ENCODE measurements around the gene DCTN3. TPM values are rescaled to one million over a fixed set of nuclear protein-coding genes. Genes with fewer than 3 reads are reported as not detected.

The DCTN3 gene
- total RNA-seq, 1 donor from 2014 or later = 67.8 TPM

GRCh38 chr9:34635556-34635955 is 15.3 kb upstream of the DCTN3 start:
- H3K27me3 ChIP-seq (ENCODE audit: control insufficient read depth in 3 of 3, insufficient read depth in 3 of 3, low read length in 3 of 3) = peaks cover 1 to 4% (median 2%) of the 10 kb centered on the region in 3 donors
- H3K4me1 ChIP-seq (ENCODE audit: control insufficient read depth in 3 of 3, insufficient read depth in 3 of 3, low read length in 3 of 3) = peaks cover 18 to 50% (median 31%) of the 10 kb centered on the region in 3 donors
- H3K4me3 ChIP-seq (ENCODE audit: low read length in 3 of 3) = no peak overlapping the region
- no peak overlapping the region for H3K27ac ChIP-seq (ENCODE audit: low read depth, low read length)
- H3K9ac ChIP-seq (ENCODE audit: low read depth in 1 of 3, low read length in 3 of 3) = peak overlapping the region in 1 of 3 donors; percentile 25
- no peaks in the 10 kb centered on the region for H3K9me3 ChIP-seq (ENCODE audit: control insufficient read depth in 3 of 3, low read length in 3 of 3)
- H3K36me3 ChIP-seq (ENCODE audit: control insufficient read depth in 3 of 3, insufficient read depth in 3 of 3, low read length in 3 of 3) = peaks cover 8 to 12% (median 10%) of the 10 kb centered on the region in 3 donors

GRCh38 chr9:34634551-34635248 is 14.4 kb upstream of the DCTN3 start:
- no peak overlapping the region for H3K4me3 ChIP-seq (ENCODE audit: low read length in 3 of 3)
- no peaks in the 10 kb centered on the region for H3K9me3 ChIP-seq (ENCODE audit: control insufficient read depth in 3 of 3, low read length in 3 of 3)
- peaks cover 8 to 11% (median 10%) of the 10 kb centered on the region in 3 donors for H3K27me3 ChIP-seq (ENCODE audit: control insufficient read depth in 3 of 3, insufficient read depth in 3 of 3, low read length in 3 of 3)
- peaks cover 8 to 12% (median 10%) of the 10 kb centered on the region in 3 donors for H3K36me3 ChIP-seq (ENCODE audit: control insufficient read depth in 3 of 3, insufficient read depth in 3 of 3, low read length in 3 of 3)
- no peak overlapping the region for H3K27ac ChIP-seq (ENCODE audit: low read depth, low read length)
- H3K4me1 ChIP-seq (ENCODE audit: control insufficient read depth in 3 of 3, insufficient read depth in 3 of 3, low read length in 3 of 3) = peaks cover 18 to 50% (median 31%) of the 10 kb centered on the region in 3 donors
- H3K9ac ChIP-seq (ENCODE audit: low read depth in 1 of 3, low read length in 3 of 3) = peak overlapping the region in 1 of 3 donors; percentile 40

GRCh38 chr9:34633851-34634550 is 13.7 kb upstream of the DCTN3 start:
- Histone ChIP-seq H3K9me3 (ENCODE audit: control insufficient read depth in 3 of 3, low read length in 3 of 3) (no peaks in the 10 kb centered on the region), H3K36me3 (ENCODE audit: control insufficient read depth in 3 of 3, insufficient read depth in 3 of 3, low read length in 3 of 3) (peaks cover 8 to 12% (median 10%) of the 10 kb centered on the region in 3 donors), H3K27ac (ENCODE audit: low read depth, low read length) (no peak overlapping the region), H3K4me1 (ENCODE audit: control insufficient read depth in 3 of 3, insufficient read depth in 3 of 3, low read length in 3 of 3) (peaks cover 23 to 54% (median 35%) of the 10 kb centered on the region in 3 donors), H3K4me3 (ENCODE audit: low read length in 3 of 3) (peak overlapping the region in 1 of 3 donors; percentile 4), H3K9ac (ENCODE audit: low read depth in 1 of 3, low read length in 3 of 3) (peak overlapping the region in 1 of 3 donors; percentile 40), H3K27me3 (ENCODE audit: control insufficient read depth in 3 of 3, insufficient read depth in 3 of 3, low read length in 3 of 3) (peaks cover 15 to 17% (median 15%) of the 10 kb centered on the region in 3 donors)

- Histone ChIP-seq H3K9ac (ENCODE audit: low read depth in 1 of 3, low read length in 3 of 3) (no peak overlapping the region), H3K4me1 (ENCODE audit: control insufficient read depth in 3 of 3, insufficient read depth in 3 of 3, low read length in 3 of 3) (peaks cover 26 to 55% (median 36%) of the 10 kb centered on the region in 3 donors)
Measured at GRCh38 chr9:34633166-34633565, 12.9 kb upstream of the DCTN3 start.

GRCh38 chr9:34630402-34631154 is 10.3 kb upstream of the DCTN3 start:
- H3K4me1 ChIP-seq (ENCODE audit: control insufficient read depth in 3 of 3, insufficient read depth in 3 of 3, low read length in 3 of 3) = peaks cover 16 to 39% (median 19%) of the 10 kb centered on the region in 3 donors
- no peaks in the 10 kb centered on the region for H3K9me3 ChIP-seq (ENCODE audit: control insufficient read depth in 3 of 3, low read length in 3 of 3)
- H3K27me3 ChIP-seq (ENCODE audit: control insufficient read depth in 3 of 3, insufficient read depth in 3 of 3, low read length in 3 of 3) = peaks cover 46 to 48% (median 48%) of the 10 kb centered on the region in 3 donors
- no peak overlapping the region for H3K27ac ChIP-seq (ENCODE audit: low read depth, low read length)
- peaks cover 6 to 8% (median 6%) of the 10 kb centered on the region in 3 donors for H3K36me3 ChIP-seq (ENCODE audit: control insufficient read depth in 3 of 3, insufficient read depth in 3 of 3, low read length in 3 of 3)
- no peak overlapping the region for H3K9ac ChIP-seq (ENCODE audit: low read depth in 1 of 3, low read length in 3 of 3)
- no peak overlapping the region for H3K4me3 ChIP-seq (ENCODE audit: low read length in 3 of 3)

More at GRCh38 chr9:34633166-34633565, 12.9 kb upstream of the DCTN3 start:
- peaks cover 8 to 12% (median 10%) of the 10 kb centered on the region in 3 donors for H3K36me3 ChIP-seq (ENCODE audit: control insufficient read depth in 3 of 3, insufficient read depth in 3 of 3, low read length in 3 of 3)
- no peak overlapping the region for H3K27ac ChIP-seq (ENCODE audit: low read depth, low read length)
- H3K9me3 ChIP-seq (ENCODE audit: control insufficient read depth in 3 of 3, low read length in 3 of 3) = no peaks in the 10 kb centered on the region
- H3K27me3 ChIP-seq (ENCODE audit: control insufficient read depth in 3 of 3, insufficient read depth in 3 of 3, low read length in 3 of 3) = peaks cover 20 to 22% (median 22%) of the 10 kb centered on the region in 3 donors
- no peak overlapping the region for H3K4me3 ChIP-seq (ENCODE audit: low read length in 3 of 3)

- peak overlapping the region; percentile 46 to 61 (median 59) for H3K4me3 ChIP-seq (ENCODE audit: low read length in 3 of 3)
- peaks cover 14 to 28% (median 16%) of the 10 kb centered on the region in 3 donors for H3K4me1 ChIP-seq (ENCODE audit: control insufficient read depth in 3 of 3, insufficient read depth in 3 of 3, low read length in 3 of 3)
- H3K36me3 ChIP-seq (ENCODE audit: control insufficient read depth in 3 of 3, insufficient read depth in 3 of 3, low read length in 3 of 3) = no peaks in the 10 kb centered on the region
- H3K27me3 ChIP-seq (ENCODE audit: control insufficient read depth in 3 of 3, insufficient read depth in 3 of 3, low read length in 3 of 3) = peaks cover 57 to 58% (median 58%) of the 10 kb centered on the region in 3 donors
- H3K9me3 ChIP-seq (ENCODE audit: control insufficient read depth in 3 of 3, low read length in 3 of 3) = no peaks in the 10 kb centered on the region
- no peak overlapping the region for H3K27ac ChIP-seq (ENCODE audit: low read depth, low read length)
- H3K9ac ChIP-seq (ENCODE audit: low read depth in 1 of 3, low read length in 3 of 3) = peak overlapping the region in 2 of 3 donors; percentile 3 to 40
Measured at GRCh38 chr9:34629491-34629808, 9.2 kb upstream of the DCTN3 start.

- Histone ChIP-seq H3K27ac (ENCODE audit: low read depth, low read length) (no peak within 1 kb of the TSS), H3K9me3 (ENCODE audit: control insufficient read depth in 3 of 3, low read length in 3 of 3) (no peaks in the 10 kb centered on the region), H3K9ac (ENCODE audit: low read depth in 1 of 3, low read length in 3 of 3) (peak within 1 kb of the TSS in 2 of 3 donors; percentile 3 to 50), H3K36me3 (ENCODE audit: control insufficient read depth in 3 of 3, insufficient read depth in 3 of 3, low read length in 3 of 3) (no peaks in the 10 kb centered on the region), H3K27me3 (ENCODE audit: control insufficient read depth in 3 of 3, insufficient read depth in 3 of 3, low read length in 3 of 3) (peaks cover 62 to 64% (median 63%) of the 10 kb centered on the region in 3 donors), H3K4me3 (ENCODE audit: low read length in 3 of 3) (peak within 1 kb of the TSS; percentile 46 to 61 (median 59)), H3K4me1 (ENCODE audit: control insufficient read depth in 3 of 3, insufficient read depth in 3 of 3, low read length in 3 of 3) (peaks cover 10 to 23% (median 16%) of the 10 kb centered on the region in 3 donors)
Measured at GRCh38 chr9:34628656-34629490, 8.6 kb upstream of the DCTN3 start, which contains the start of gene ARID3C. TSS of gene ARID3C (minus strand) at chr9:34629066. CDS start at chr9:34628014, 1,052 bp downstream.

- Histone ChIP-seq H3K27me3 (ENCODE audit: control insufficient read depth in 3 of 3, insufficient read depth in 3 of 3, low read length in 3 of 3) (peaks cover 70 to 72% (median 72%) of the 10 kb centered on the region in 3 donors), H3K4me3 (ENCODE audit: low read length in 3 of 3) (peak overlapping the region; percentile 18 to 59 (median 58)), H3K9ac (ENCODE audit: low read depth in 1 of 3, low read length in 3 of 3) (no peak overlapping the region), H3K4me1 (ENCODE audit: control insufficient read depth in 3 of 3, insufficient read depth in 3 of 3, low read length in 3 of 3) (peaks cover 10 to 17% (median 16%) of the 10 kb centered on the region in 3 donors), H3K9me3 (ENCODE audit: control insufficient read depth in 3 of 3, low read length in 3 of 3) (no peaks in the 10 kb centered on the region), H3K36me3 (ENCODE audit: control insufficient read depth in 3 of 3, insufficient read depth in 3 of 3, low read length in 3 of 3) (no peaks in the 10 kb centered on the region), H3K27ac (ENCODE audit: low read depth, low read length) (no peak overlapping the region)
Measured at GRCh38 chr9:34627716-34628655, 7.7 kb upstream of the DCTN3 start.
